Astrocyte (in vitro differentiated cells and primary cell): ENCODE data around the gene ILDR1. TPM values are rescaled to one million over a fixed set of nuclear protein-coding genes. Genes with fewer than 3 reads are reported as not detected.

ENCODE experiments used
- DNase-seq: peaks from one replicate; pipeline ENCODE4 v3.0.0-alpha.2; 2010; ENCODE audit warnings: low read depth
- FAIRE-seq: peaks from 2 replicates; lab custom pipeline; 2011; peaks lifted over from hg19 to GRCh38; lab: Jason Lieb, UNC
- H2AFZ ChIP-seq: 2 replicates; pipeline ENCODE4 v1.6.0; 2012; ENCODE audit warnings: low read depth, low read length, inconsistent platforms
- H3K27ac ChIP-seq: 2 replicates; pipeline ENCODE4 v1.5.1; 2011; ENCODE audit warnings: low read depth, low read length, inconsistent platforms
- H3K27me3 ChIP-seq: 2 replicates; pipeline ENCODE4 v1.6.0; 2011; ENCODE audit warnings: low read length, inconsistent platforms; ENCODE audit not compliant: insufficient read depth
- H3K36me3 ChIP-seq: 2 replicates; pipeline ENCODE4 v1.5.1; 2011; ENCODE audit warnings: low read length, inconsistent platforms; ENCODE audit not compliant: insufficient read depth
- H3K4me1 ChIP-seq: 2 replicates; pipeline ENCODE4 v1.5.1; 2011; ENCODE audit warnings: low read length, inconsistent platforms; ENCODE audit not compliant: insufficient read depth
- H3K4me2 ChIP-seq: 2 replicates; pipeline ENCODE4 v1.6.0; 2012; ENCODE audit warnings: low read length, inconsistent platforms
- H3K4me3 ChIP-seq: 2 replicates; pipeline ENCODE4 v1.5.1; 2011; ENCODE audit warnings: low read depth, mild to moderate bottlenecking, low read length, inconsistent platforms; ENCODE audit not compliant: insufficient read depth
- H3K79me2 ChIP-seq: 2 replicates; pipeline ENCODE4 v1.6.0; 2012; ENCODE audit warnings: mild to moderate bottlenecking, low read length, inconsistent platforms; ENCODE audit not compliant: insufficient read depth
- H3K9ac ChIP-seq: 2 replicates; pipeline ENCODE4 v1.6.0; 2012; ENCODE audit warnings: mild to moderate bottlenecking, low read length, inconsistent platforms
- H3K9me3 ChIP-seq: 2 replicates; pipeline ENCODE4 v1.5.1; 2012; ENCODE audit warnings: low read depth, mild to moderate bottlenecking, low read length, inconsistent platforms; ENCODE audit not compliant: insufficient read depth
- H4K20me1 ChIP-seq: 2 replicates; pipeline ENCODE4 v1.6.0; 2012; ENCODE audit warnings: low read length, inconsistent platforms; ENCODE audit not compliant: insufficient read depth
- H3K27ac Mint-ChIP-seq: one replicate; pipeline ENCODE4 v1.8.0; 2021; ENCODE audit warnings: mild to moderate bottlenecking, mixed read lengths; ENCODE audit not compliant: unreplicated experiment
- H3K27me3 Mint-ChIP-seq: one replicate; pipeline ENCODE4 v1.8.0; 2021; ENCODE audit warnings: low read depth, mixed read lengths; ENCODE audit not compliant: unreplicated experiment
- H3K36me3 Mint-ChIP-seq: one replicate; pipeline ENCODE4 v1.8.0; 2021; ENCODE audit warnings: low read depth, mixed read lengths; ENCODE audit not compliant: unreplicated experiment
- H3K4me1 Mint-ChIP-seq: one replicate; pipeline ENCODE4 v1.8.0; 2021; ENCODE audit warnings: low read depth, mixed read lengths; ENCODE audit not compliant: unreplicated experiment
- H3K4me3 Mint-ChIP-seq: one replicate; pipeline ENCODE4 v1.8.0; 2021; ENCODE audit warnings: mild to moderate bottlenecking, moderate library complexity, mixed read lengths; ENCODE audit not compliant: unreplicated experiment
- H3K9me3 Mint-ChIP-seq: one replicate; pipeline ENCODE4 v1.8.0; 2021; ENCODE audit warnings: mild to moderate bottlenecking, mixed read lengths; ENCODE audit not compliant: unreplicated experiment
- CTCF ChIP-seq: IDR thresholded peaks from 2 replicates; pipeline ENCODE4 v1.5.1; 2011; ENCODE audit warnings: low read depth, mild to moderate bottlenecking, inconsistent platforms, low read length, moderate library complexity; ENCODE audit not compliant: insufficient read depth
- EZH2 ChIP-seq: IDR thresholded peaks from 2 replicates; pipeline ENCODE4 v1.6.1; 2012; ENCODE audit warnings: mild to moderate bottlenecking, low read length, inconsistent platforms; ENCODE audit not compliant: insufficient read depth
- total RNA-seq: library from RNA; stranded (reverse); gene quantifications from 2 replicates; pipeline ENCODE4 v1.2.1, GENCODE V29; 2021

Gene ILDR1
- total RNA-seq, 1 donor from 2014 or later, result not detected

GRCh38 chr3:121976727-121977126 is 45.3 kb downstream of the ILDR1 start:
- H3K36me3 ChIP-seq, result no peaks in the 10 kb centered on the region
- FAIRE-seq (no peak), DNase-seq (no peak)
- no peak overlapping the region for H3K27ac Mint-ChIP-seq
- H4K20me1 ChIP-seq, result no peaks in the 10 kb centered on the region
- H3K4me1 Mint-ChIP-seq, result no peaks in the 10 kb centered on the region
- no peak overlapping the region for H3K4me3 ChIP-seq
- TF ChIP-seq EZH2, result no peak
- no peak for TF ChIP-seq CTCF
- no peaks in the 10 kb centered on the region for H3K27me3 ChIP-seq
- no peak overlapping the region for H3K27ac ChIP-seq
- H2AFZ ChIP-seq, result no peak overlapping the region
- no peaks in the 10 kb centered on the region for H3K9me3 ChIP-seq
- H3K27me3 Mint-ChIP-seq, result no peaks in the 10 kb centered on the region
- peaks cover 12% of the 10 kb centered on the region for H3K9me3 Mint-ChIP-seq
- no peak overlapping the region for H3K4me3 Mint-ChIP-seq
- no peaks in the 10 kb centered on the region for H3K4me1 ChIP-seq
- no peak overlapping the region for H3K9ac ChIP-seq
- no peaks in the 10 kb centered on the region for H3K36me3 Mint-ChIP-seq
- no peak overlapping the region for H3K4me2 ChIP-seq
- H3K79me2 ChIP-seq, result no peaks in the 10 kb centered on the region

GRCh38 chr3:121975702-121976302 is 46.2 kb downstream of the ILDR1 start:
- Histone ChIP-seq H3K4me3 (no peak overlapping the region), H3K9me3 (no peaks in the 10 kb centered on the region), H3K79me2 (no peaks in the 10 kb centered on the region), H3K4me1 (no peaks in the 10 kb centered on the region), H3K27ac (no peak overlapping the region), H2AFZ (no peak overlapping the region), H3K4me2 (no peak overlapping the region), H3K36me3 (no peaks in the 10 kb centered on the region), H3K27me3 (no peaks in the 10 kb centered on the region), H3K9ac (no peak overlapping the region), H4K20me1 (no peaks in the 10 kb centered on the region)
- H3K27me3 Mint-ChIP-seq, result no peaks in the 10 kb centered on the region
- no peak overlapping the region for H3K27ac Mint-ChIP-seq
- DNase-seq (no peak), FAIRE-seq (no peak)
- H3K4me1 Mint-ChIP-seq, result no peaks in the 10 kb centered on the region
- H3K36me3 Mint-ChIP-seq, result no peaks in the 10 kb centered on the region
- TF ChIP-seq CTCF (no peak), EZH2 (no peak)
- peaks cover 12% of the 10 kb centered on the region for H3K9me3 Mint-ChIP-seq
- no peak overlapping the region for H3K4me3 Mint-ChIP-seq

GRCh38 chr3:121974601-121975111 is 47.4 kb downstream of the ILDR1 start:
- Histone ChIP-seq H3K27me3 (no peaks in the 10 kb centered on the region), H3K9me3 (no peaks in the 10 kb centered on the region), H3K4me3 (no peak overlapping the region), H4K20me1 (no peaks in the 10 kb centered on the region), H2AFZ (no peak overlapping the region), H3K4me2 (no peak overlapping the region), H3K9ac (no peak overlapping the region), H3K4me1 (no peaks in the 10 kb centered on the region), H3K27ac (no peak overlapping the region), H3K36me3 (no peaks in the 10 kb centered on the region), H3K79me2 (no peaks in the 10 kb centered on the region)
- no peak for TF ChIP-seq EZH2
- no peak for TF ChIP-seq CTCF
- Mint-ChIP-seq H3K9me3 (peaks cover 12% of the 10 kb centered on the region), H3K27me3 (no peaks in the 10 kb centered on the region), H3K4me3 (no peak overlapping the region), H3K4me1 (no peaks in the 10 kb centered on the region), H3K36me3 (no peaks in the 10 kb centered on the region), H3K27ac (no peak overlapping the region)
- FAIRE-seq, result no peak
- DNase-seq, result peak; percentile 22
